ENCODE results near the gene HS3ST3A1. TPM values are rescaled to one million over a fixed set of nuclear protein-coding genes. Genes with fewer than 3 reads are reported as not detected.

Gene HS3ST3A1
- polyA plus RNA-seq, 1 experiment = 6.6 TPM

DNA sequence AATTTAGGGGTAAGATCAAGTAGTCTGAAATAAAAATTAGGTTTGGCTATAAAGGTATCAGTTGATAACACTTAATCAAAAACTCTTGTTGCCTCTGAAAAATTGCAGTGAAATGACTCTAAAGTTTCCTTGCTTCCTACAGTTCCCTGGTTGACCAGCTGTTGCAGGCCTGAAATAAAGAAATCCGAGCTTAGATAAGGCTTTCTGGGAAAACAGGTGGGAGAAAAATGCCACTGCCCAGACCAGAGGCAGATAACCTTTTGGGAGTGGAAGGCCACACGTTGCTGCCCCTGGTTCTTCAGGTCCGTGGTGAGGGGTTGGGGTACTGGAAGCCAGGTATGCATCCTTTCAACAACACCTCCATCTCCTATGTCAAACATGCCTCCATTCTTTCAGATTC lies 111.3 kb downstream of the HS3ST3A1 start:
- CTCF ChIA-PET = interaction anchor here (0.7 to 1.5 kb wide), 4 partner anchors 12 to 644 kb away, joined by 4 to 8 read pairs (median 4); no protein-coding TSS in a partner anchor
- DNase-seq (ENCODE audit: low read depth, low spot score) = no peak

DNA sequence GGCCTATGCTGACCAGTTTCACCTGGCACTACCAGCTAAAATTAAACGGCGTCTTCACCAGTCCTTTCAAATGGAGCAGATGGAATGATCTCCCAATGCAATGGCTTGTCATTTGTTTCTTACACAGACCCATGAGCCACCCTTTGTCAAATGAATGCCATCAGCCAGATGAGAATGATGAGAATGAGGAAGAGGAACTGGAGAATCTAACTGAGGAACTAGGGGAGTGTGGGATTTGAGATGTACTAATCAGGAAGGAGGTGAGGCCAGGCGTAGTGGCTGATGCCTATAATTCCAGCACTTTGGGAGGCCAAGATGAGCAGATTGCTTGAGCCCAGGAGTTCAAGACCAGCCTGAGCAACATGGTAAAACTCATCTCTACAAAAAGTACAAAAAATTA lies 116.4 kb downstream of the HS3ST3A1 start:
- H3K9me3 ChIP-seq (ENCODE audit: control insufficient read depth, insufficient read depth, low read length) = peaks cover 9% of the 10 kb centered on the region; the same call in 1 of the 2 replicates
- no peak for DNase-seq (ENCODE audit: low read depth, low spot score)
- no peak overlapping the region for H3K4me3 ChIP-seq (ENCODE audit: low read depth, low read length)
- ChIA-PET CTCF (interaction anchor here (0.7 kb wide), 2 partner anchors 118 to 148 kb away, joined by 5 to 7 read pairs; no protein-coding TSS in a partner anchor), POLR2A (interaction anchor here (0.5 kb wide), 1 partner anchor 162 kb away, joined by 3 read pairs; no protein-coding TSS in a partner anchor)
- TF ChIP-seq, protein P1, sequence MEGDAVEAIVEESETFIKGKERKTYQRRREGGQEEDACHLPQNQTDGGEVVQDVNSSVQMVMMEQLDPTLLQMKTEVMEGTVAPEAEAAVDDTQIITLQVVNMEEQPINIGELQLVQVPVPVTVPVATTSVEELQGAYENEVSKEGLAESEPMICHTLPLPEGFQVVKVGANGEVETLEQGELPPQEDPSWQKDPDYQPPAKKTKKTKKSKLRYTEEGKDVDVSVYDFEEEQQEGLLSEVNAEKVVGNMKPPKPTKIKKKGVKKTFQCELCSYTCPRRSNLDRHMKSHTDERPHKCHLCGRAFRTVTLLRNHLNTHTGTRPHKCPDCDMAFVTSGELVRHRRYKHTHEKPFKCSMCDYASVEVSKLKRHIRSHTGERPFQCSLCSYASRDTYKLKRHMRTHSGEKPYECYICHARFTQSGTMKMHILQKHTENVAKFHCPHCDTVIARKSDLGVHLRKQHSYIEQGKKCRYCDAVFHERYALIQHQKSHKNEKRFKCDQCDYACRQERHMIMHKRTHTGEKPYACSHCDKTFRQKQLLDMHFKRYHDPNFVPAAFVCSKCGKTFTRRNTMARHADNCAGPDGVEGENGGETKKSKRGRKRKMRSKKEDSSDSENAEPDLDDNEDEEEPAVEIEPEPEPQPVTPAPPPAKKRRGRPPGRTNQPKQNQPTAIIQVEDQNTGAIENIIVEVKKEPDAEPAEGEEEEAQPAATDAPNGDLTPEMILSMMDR (IDR thresholded peaks at IDR 0.05; ENCODE audit: low read depth, low read length) = no peak
- H3K27ac ChIP-seq (ENCODE audit: low read depth, low read length) = no peak overlapping the region
- H3K27me3 ChIP-seq (ENCODE audit: control insufficient read depth, insufficient read depth, low read length) = no peaks in the 10 kb centered on the region

More for the DNA sequence above, 111.3 kb downstream of the HS3ST3A1 start:
- Histone ChIP-seq H3K9me3 (ENCODE audit: control insufficient read depth, insufficient read depth, low read length) (no peaks in the 10 kb centered on the region), H3K27me3 (ENCODE audit: control insufficient read depth, insufficient read depth, low read length) (no peaks in the 10 kb centered on the region), H3K27ac (ENCODE audit: low read depth, low read length) (no peak overlapping the region), H3K4me3 (ENCODE audit: low read depth, low read length) (no peak overlapping the region)
- TF ChIP-seq, protein P1 (IDR thresholded peaks at IDR 0.05; ENCODE audit: low read depth, low read length) = peak; percentile 25
- POLR2A ChIA-PET = interaction anchor here (0.7 kb wide), 1 partner anchor 163 kb away, joined by 4 read pairs; no protein-coding TSS in a partner anchor

DNA sequence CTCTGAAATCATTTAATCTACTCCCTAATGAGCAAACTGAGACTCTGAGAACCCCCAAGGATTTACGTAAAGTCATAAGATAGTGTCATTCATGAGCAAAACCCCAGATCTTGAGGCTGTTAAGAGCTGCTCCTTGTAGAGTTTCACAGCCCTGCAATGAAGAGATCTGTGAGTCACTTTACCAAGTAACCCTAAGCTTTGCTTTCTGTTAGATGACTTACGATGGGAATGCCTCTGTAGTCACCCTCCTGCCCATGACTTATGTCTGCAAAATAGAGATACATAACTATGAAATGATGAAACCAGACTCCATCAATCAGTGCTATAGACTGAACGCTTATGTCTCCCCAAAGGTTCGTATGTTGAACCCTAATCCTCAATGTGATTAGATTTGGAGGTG lies 117.7 kb downstream of the HS3ST3A1 start:
- CTCF ChIA-PET = interaction anchor here (0.6 kb wide), 1 partner anchor 20 kb away, joined by 3 read pairs; no protein-coding TSS in a partner anchor
- no peak for DNase-seq (ENCODE audit: low read depth, low spot score)
- Histone ChIP-seq H3K27ac (ENCODE audit: low read depth, low read length) (no peak overlapping the region), H3K9me3 (ENCODE audit: control insufficient read depth, insufficient read depth, low read length) (peaks cover 11% of the 10 kb centered on the region; the same call in 1 of the 2 replicates), H3K27me3 (ENCODE audit: control insufficient read depth, insufficient read depth, low read length) (no peaks in the 10 kb centered on the region), H3K4me3 (ENCODE audit: low read depth, low read length) (no peak overlapping the region)
- TF ChIP-seq, protein P1 (IDR thresholded peaks at IDR 0.05; ENCODE audit: low read depth, low read length) = no peak
- POLR2A ChIA-PET = interaction anchor here (0.6 kb wide), 1 partner anchor 19 kb away, joined by 6 read pairs; no protein-coding TSS in a partner anchor

DNA sequence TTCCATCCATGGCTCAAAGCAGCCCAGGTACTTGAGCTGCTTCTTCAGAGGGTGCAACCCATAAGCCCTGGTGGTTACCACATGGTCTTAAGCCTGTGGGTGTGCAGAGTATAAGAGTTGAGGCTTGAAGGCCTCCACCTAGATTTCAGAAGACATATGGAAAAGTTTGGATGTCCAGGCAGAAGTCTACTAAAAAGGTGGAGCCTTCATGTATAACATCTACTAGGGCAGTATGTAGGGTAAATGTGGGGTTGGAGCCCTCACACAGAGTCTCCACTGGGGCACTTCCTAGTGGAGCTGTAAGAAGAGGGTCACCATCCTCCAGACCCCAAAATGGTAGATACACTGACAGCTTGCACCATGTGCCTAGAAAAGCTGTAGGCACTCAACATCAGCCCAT lies 120.9 kb downstream of the HS3ST3A1 start:
- POLR2A ChIA-PET = no interaction called here
- no peak for DNase-seq (ENCODE audit: low read depth, low spot score)
- no peak overlapping the region for H3K4me3 ChIP-seq (ENCODE audit: low read depth, low read length)
- no peak overlapping the region for H3K27ac ChIP-seq (ENCODE audit: low read depth, low read length)
- H3K27me3 ChIP-seq (ENCODE audit: control insufficient read depth, insufficient read depth, low read length) = no peaks in the 10 kb centered on the region
- CTCF ChIA-PET = no interaction called here
- TF ChIP-seq, protein P1 (IDR thresholded peaks at IDR 0.05; ENCODE audit: low read depth, low read length) = no peak
- H3K9me3 ChIP-seq (ENCODE audit: control insufficient read depth, insufficient read depth, low read length) = peaks cover 11% of the 10 kb centered on the region; the same call in 1 of the 2 replicates

DNA sequence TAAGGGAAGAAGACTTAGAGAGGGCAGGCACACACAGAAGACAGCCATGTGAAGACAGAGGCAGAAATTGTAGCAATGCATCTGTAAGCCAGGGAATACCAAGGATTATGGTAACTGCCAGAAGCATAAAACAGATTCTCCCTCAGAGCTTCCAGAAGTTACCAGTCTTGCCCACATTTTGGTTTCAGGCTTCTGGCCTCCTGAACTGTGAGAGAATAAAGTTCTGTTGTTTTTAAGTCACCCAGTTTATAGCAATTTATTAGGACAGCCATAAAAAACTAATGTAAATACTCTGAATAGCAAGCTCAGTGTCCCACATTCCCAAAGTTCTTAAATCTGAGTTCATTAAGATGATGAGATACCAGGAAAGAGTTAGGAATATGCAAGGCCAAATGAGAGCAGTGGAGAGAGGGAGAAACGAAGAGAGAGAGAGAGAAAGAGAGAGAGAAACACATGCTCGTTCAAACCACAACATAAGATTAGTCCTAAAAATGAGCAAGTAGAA lies 123.4 kb downstream of the HS3ST3A1 start:
- H3K4me3 ChIP-seq (ENCODE audit: low read depth, low read length) = no peak overlapping the region
- ChIA-PET CTCF (interaction anchor here (1.0 kb wide), 1 partner anchor 13 kb away, joined by 4 read pairs; no protein-coding TSS in a partner anchor), POLR2A (no interaction called here)
- TF ChIP-seq, protein P1 (IDR thresholded peaks at IDR 0.05; ENCODE audit: low read depth, low read length) = no peak
- H3K9me3 ChIP-seq (ENCODE audit: control insufficient read depth, insufficient read depth, low read length) = peaks cover 11% of the 10 kb centered on the region; the same call in 1 of the 2 replicates
- no peaks in the 10 kb centered on the region for H3K27me3 ChIP-seq (ENCODE audit: control insufficient read depth, insufficient read depth, low read length)
- no peak overlapping the region for H3K27ac ChIP-seq (ENCODE audit: low read depth, low read length)
- DNase-seq (ENCODE audit: low read depth, low spot score) = no peak
